GM13976 (cell line): ENCODE measurements around the gene ARFGEF2.

Experiments used
- DNase-seq: peaks from one replicate; pipeline ENCODE4 v3.0.0; 2012; ENCODE audit warnings: low spot score
- in situ Hi-C: fragments of 300-500 bp; cut with MboI; formaldehyde crosslinking; loops from one replicate; pipeline ENCODE4 v1.12.0; 2022; ENCODE audit warnings: low sequenced_read_pairs, mixed read lengths, inconsistent platforms; ENCODE audit not compliant: unreplicated experiment
- TF ChIP-seq, protein P1 (sequence below): IDR thresholded peaks from 2 replicates; pipeline ENCODE4 v1.5.1; 2012; ENCODE audit warnings: borderline replicate concordance, mild to moderate bottlenecking; ENCODE audit not compliant: insufficient read depth; ENCODE audit errors: extremely low read depth, missing control alignments, control extremely low read depth

Gene ARFGEF2

DNA sequence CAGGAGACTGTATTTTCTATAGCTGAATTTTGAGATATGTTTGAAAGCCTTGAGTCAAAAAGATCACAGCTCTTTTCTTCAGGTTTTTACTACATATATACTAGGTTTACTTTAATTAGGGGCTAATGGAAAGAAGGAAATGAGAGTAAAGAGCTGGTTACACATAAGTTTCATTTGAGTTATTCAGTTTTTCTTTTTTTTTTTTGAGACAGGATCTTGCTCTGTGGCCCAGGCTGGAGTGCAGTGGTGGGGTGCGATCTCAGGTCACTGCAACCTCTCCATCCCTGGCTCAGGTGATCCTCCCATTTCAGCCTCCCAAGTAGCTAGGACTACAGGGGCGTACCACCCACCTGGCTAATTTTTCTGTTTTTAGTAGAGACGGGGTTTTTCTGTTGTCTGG, 4.8 kb downstream of the ARFGEF2 start:
- TF ChIP-seq, protein P1, sequence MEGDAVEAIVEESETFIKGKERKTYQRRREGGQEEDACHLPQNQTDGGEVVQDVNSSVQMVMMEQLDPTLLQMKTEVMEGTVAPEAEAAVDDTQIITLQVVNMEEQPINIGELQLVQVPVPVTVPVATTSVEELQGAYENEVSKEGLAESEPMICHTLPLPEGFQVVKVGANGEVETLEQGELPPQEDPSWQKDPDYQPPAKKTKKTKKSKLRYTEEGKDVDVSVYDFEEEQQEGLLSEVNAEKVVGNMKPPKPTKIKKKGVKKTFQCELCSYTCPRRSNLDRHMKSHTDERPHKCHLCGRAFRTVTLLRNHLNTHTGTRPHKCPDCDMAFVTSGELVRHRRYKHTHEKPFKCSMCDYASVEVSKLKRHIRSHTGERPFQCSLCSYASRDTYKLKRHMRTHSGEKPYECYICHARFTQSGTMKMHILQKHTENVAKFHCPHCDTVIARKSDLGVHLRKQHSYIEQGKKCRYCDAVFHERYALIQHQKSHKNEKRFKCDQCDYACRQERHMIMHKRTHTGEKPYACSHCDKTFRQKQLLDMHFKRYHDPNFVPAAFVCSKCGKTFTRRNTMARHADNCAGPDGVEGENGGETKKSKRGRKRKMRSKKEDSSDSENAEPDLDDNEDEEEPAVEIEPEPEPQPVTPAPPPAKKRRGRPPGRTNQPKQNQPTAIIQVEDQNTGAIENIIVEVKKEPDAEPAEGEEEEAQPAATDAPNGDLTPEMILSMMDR = no peak
- in situ Hi-C loops = no loop called here

DNA sequence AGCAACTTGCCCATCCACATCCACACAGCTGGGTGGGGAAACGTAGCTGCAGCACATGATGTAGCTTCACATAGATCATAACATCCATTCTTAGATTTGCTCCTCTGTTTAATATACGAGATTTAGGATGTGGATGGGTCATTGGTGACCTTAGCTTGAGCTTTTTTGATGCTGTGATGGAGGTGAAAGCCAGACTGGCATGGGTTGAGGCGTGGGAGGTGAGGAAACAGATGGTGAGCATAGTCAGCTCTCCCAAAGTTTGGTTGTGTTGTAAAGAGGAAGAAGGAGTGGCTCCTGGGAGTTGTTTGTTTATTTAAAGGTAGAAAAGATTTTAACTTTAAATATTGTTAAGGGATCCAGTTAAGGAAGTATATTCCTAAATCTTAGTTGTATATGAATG, 5.3 kb downstream of the ARFGEF2 start:
- TF ChIP-seq, protein P1 = no peak
- no peak for DNase-seq

More for the DNA sequence above, 4.8 kb downstream of the ARFGEF2 start:
- DNase-seq = peak; percentile 49

DNA sequence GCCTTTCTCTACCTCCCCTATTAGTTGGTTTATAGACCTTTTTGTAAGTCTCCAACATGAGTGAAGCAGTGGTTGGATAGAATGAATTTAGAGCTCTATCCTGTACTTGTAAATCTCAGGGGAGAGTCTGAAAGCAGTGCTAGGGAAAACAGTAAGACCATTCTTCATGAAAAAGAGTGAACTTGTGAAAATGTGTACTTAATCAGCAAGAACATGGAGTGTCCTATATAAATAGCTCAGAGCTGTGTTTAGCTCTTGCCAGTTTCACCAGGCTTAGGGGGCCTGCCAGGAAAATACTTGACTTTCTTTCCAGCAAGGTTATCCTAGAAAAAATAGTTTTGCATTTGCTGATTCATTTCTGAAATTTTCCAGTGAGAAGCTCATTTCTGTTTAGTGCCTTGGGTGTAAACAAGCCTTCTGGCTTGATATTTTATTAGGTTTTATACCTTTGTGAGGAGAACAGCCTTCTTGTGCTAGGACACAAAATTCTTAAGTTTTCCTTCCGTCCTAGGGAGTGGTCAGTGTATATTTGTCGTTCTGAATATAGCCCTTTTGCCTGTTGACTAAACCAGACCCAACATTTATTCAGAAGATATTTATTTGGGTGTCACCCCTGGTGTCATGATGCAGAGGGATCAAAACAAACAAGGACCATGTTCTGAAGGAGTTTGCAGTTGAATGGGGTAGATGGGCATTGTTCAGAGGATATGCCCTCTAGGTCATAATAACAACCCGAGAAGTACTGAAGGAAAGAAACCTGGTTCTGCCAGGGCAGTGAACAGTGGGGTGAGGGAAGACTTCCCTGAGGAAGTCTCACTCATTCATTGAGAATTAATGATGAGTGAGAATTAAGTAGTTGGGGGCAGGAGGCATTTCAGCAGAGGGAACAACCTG, 7.6 kb downstream of the ARFGEF2 start:
- DNase-seq = no peak

More for the DNA sequence above, 5.3 kb downstream of the ARFGEF2 start:
- in situ Hi-C loops = no loop called here

DNA sequence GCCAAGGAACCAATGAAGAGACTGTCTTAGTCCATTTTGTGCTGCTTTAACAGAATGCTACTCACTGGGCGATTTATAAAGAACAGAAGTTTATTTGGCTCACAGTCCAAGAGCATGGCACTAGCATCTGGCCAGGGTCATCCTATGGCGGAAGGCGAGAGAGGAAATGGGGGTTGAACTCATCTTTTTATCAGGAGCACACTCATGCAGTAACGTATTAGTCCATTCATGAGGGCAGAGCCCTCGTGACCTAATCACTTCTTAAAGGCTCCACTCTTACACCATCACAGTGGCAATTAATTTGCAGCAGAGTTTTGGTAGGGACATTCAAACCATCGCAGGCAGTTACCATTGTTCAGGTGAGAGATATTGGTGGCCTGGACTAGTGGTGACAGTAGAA, 8.5 kb downstream of the ARFGEF2 start:
- in situ Hi-C loops = no loop called here
- no peak for DNase-seq

More for the DNA sequence above, 7.6 kb downstream of the ARFGEF2 start:
- TF ChIP-seq, protein P1 = no peak
- in situ Hi-C loops = no loop called here

DNA sequence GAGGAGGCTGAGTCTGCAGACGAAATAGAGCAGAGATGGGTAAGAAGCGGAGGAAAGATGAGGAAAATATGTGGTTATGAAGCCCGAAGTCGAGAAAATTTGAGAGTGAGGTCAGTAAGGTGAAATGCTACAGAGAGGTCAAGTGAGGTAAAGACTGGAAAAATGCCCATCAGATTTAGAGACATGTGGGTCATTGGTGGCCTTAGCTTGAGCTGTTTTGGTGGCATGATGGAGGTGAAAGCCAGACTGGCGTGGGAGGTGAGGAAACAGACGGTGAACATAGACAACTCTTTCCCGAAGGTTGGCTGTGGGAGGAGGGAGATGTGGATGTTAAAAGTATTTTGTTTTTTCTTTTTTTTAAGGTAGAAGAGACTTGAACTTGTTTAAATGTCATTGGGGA, 9.4 kb downstream of the ARFGEF2 start:
- TF ChIP-seq, protein P1 = no peak
- DNase-seq = no peak
- in situ Hi-C loops = no loop called here

More for the DNA sequence above, 8.5 kb downstream of the ARFGEF2 start:
- TF ChIP-seq, protein P1 = no peak

DNA sequence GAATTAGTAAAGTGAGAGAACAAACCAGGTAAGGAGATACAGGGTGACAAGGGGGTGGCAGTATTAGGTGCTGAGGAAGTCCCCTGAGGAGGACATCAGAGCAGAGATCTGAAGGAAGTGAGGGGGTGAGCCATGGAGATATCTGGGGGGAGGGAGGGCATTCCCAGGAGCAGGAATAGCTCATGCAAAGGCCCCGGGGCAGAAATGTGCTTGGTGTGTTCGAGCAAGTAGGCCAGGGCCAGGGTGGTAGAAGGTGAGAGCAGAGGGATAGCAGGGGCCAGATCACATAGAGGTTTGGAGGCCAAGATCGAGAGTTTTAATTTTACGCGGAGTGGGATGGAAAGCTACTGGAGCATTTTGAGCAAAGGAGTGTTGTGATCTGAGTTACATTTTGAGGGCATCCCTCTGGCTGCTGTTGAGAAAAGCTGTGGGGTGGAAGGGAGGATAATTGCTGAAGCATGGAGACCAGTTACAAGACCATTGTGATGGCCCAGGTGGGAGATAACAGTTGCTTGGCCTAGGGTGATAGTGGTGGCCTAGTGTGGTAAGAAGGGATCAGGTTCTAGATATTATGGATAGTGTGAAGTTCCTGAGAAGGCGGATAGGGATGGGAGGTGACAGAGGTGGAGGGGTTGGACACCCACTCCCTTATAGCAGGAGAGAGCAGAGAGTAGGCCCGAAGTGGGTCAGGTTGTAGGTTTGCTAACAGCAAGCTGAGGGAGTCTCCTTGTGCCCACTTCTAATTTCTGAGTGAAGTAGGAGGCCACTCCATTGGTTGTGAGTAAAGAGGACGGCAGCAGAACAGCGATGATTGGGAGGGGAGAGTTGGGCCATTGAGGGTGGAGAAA, 10.2 kb downstream of the ARFGEF2 start:
- no peak for DNase-seq
- TF ChIP-seq, protein P1 = no peak
- in situ Hi-C loops = no loop called here
